ENCODE measurements around the gene TRIM2. TPM values are rescaled to one million over a fixed set of nuclear protein-coding genes. Genes with fewer than 3 reads are reported as not detected.

Gene TRIM2
- total and polyA plus RNA-seq, 4 donors = 3.4 to 15.5 (median 8.9) TPM

GRCh38 chr4:153228512-153229140, 24.4 kb downstream of the TRIM2 start:
- H3K27ac ChIP-seq (ENCODE audit: low read depth in 1 of 2, low read length in 2 of 2) = no peak overlapping the region
- WGBS = 92% methylated on average over 6 of the region's 6 CpGs
- H3K9ac ChIP-seq (ENCODE audit: low read depth in 1 of 2, low read length in 2 of 2) = no peak overlapping the region
- TF ChIP-seq MAX (IDR thresholded peaks at IDR 0.05) (no peak), RAD21 (IDR thresholded peaks at IDR 0.05) (no peak)
- H3K27me3 ChIP-seq (ENCODE audit: control insufficient read depth in 4 of 4, insufficient read depth in 4 of 4, low read length in 3 of 4) = no peaks in the 10 kb centered on the region
- H3K4me3 ChIP-seq (ENCODE audit: low read depth in 1 of 3, low read length in 3 of 3) = no peak overlapping the region
- no peak for DNase-seq (ENCODE audit: low spot score)
- H3K36me3 ChIP-seq (ENCODE audit: control insufficient read depth in 4 of 4, insufficient read depth in 3 of 4, low read depth in 1 of 4, low read length in 3 of 4) = no peaks in the 10 kb centered on the region
- peaks cover 9 to 18% (median 11%) of the 10 kb centered on the region in 4 donors for H3K4me1 ChIP-seq (ENCODE audit: control insufficient read depth in 4 of 4, insufficient read depth in 4 of 4, low read length in 3 of 4)
- no peaks in the 10 kb centered on the region for H3K9me3 ChIP-seq (ENCODE audit: control insufficient read depth in 4 of 4, low read length in 3 of 4)

GRCh38 chr4:153229545-153229944, 25.3 kb downstream of the TRIM2 start:
- Histone ChIP-seq H3K9me3 (ENCODE audit: control insufficient read depth in 4 of 4, low read length in 3 of 4) (no peaks in the 10 kb centered on the region), H3K27ac (ENCODE audit: low read depth in 1 of 2, low read length in 2 of 2) (no peak overlapping the region), H3K9ac (ENCODE audit: low read depth in 1 of 2, low read length in 2 of 2) (no peak overlapping the region), H3K27me3 (ENCODE audit: control insufficient read depth in 4 of 4, insufficient read depth in 4 of 4, low read length in 3 of 4) (no peaks in the 10 kb centered on the region), H3K36me3 (ENCODE audit: control insufficient read depth in 4 of 4, insufficient read depth in 3 of 4, low read depth in 1 of 4, low read length in 3 of 4) (no peaks in the 10 kb centered on the region), H3K4me1 (ENCODE audit: control insufficient read depth in 4 of 4, insufficient read depth in 4 of 4, low read length in 3 of 4) (peaks cover 7 to 20% (median 15%) of the 10 kb centered on the region in 4 donors), H3K4me3 (ENCODE audit: low read depth in 1 of 3, low read length in 3 of 3) (no peak overlapping the region)
- no peak for TF ChIP-seq RAD21 (IDR thresholded peaks at IDR 0.05)
- no peak for TF ChIP-seq MAX (IDR thresholded peaks at IDR 0.05)
- no peak for TF ChIP-seq TAF1 (conservative IDR thresholded peaks at IDR 0.05)
- TF ChIP-seq HNF4A (conservative IDR thresholded peaks at IDR 0.05) = no peak
- no peak for TF ChIP-seq REST (IDR thresholded peaks at IDR 0.05)
- 97% methylated on average over 5 of the region's 5 CpGs for WGBS
- no peak for DNase-seq (ENCODE audit: low spot score)

- no peak overlapping the region for H3K9ac ChIP-seq (ENCODE audit: low read depth in 1 of 2, low read length in 2 of 2)
- H3K36me3 ChIP-seq (ENCODE audit: control insufficient read depth in 4 of 4, insufficient read depth in 3 of 4, low read depth in 1 of 4, low read length in 3 of 4) = no peaks in the 10 kb centered on the region
- H3K27me3 ChIP-seq (ENCODE audit: control insufficient read depth in 4 of 4, insufficient read depth in 4 of 4, low read length in 3 of 4) = no peaks in the 10 kb centered on the region
- 70% methylated on average over 3 of the region's 3 CpGs for WGBS
- no peak overlapping the region for H3K4me3 ChIP-seq (ENCODE audit: low read depth in 1 of 3, low read length in 3 of 3)
- peaks cover 7 to 22% (median 16%) of the 10 kb centered on the region in 4 donors for H3K4me1 ChIP-seq (ENCODE audit: control insufficient read depth in 4 of 4, insufficient read depth in 4 of 4, low read length in 3 of 4)
- H3K9me3 ChIP-seq (ENCODE audit: control insufficient read depth in 4 of 4, low read length in 3 of 4) = no peaks in the 10 kb centered on the region
- H3K27ac ChIP-seq (ENCODE audit: low read depth in 1 of 2, low read length in 2 of 2) = no peak overlapping the region
- no peak for DNase-seq (ENCODE audit: low spot score)
- TF ChIP-seq RAD21 (IDR thresholded peaks at IDR 0.05) (peak; percentile 76 to 78), REST (IDR thresholded peaks at IDR 0.05) (no peak)
- TF ChIP-seq, protein P1, sequence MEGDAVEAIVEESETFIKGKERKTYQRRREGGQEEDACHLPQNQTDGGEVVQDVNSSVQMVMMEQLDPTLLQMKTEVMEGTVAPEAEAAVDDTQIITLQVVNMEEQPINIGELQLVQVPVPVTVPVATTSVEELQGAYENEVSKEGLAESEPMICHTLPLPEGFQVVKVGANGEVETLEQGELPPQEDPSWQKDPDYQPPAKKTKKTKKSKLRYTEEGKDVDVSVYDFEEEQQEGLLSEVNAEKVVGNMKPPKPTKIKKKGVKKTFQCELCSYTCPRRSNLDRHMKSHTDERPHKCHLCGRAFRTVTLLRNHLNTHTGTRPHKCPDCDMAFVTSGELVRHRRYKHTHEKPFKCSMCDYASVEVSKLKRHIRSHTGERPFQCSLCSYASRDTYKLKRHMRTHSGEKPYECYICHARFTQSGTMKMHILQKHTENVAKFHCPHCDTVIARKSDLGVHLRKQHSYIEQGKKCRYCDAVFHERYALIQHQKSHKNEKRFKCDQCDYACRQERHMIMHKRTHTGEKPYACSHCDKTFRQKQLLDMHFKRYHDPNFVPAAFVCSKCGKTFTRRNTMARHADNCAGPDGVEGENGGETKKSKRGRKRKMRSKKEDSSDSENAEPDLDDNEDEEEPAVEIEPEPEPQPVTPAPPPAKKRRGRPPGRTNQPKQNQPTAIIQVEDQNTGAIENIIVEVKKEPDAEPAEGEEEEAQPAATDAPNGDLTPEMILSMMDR (IDR thresholded peaks at IDR 0.05; ENCODE audit: low read depth, low read length, missing input control) = peak; percentile 34
Measured at GRCh38 chr4:153232768-153233167, 28.5 kb downstream of the TRIM2 start.

Data from liver (tissue), 9 donors.